ENCODE results near the gene SLX9. TPM values are rescaled to one million over a fixed set of nuclear protein-coding genes. Genes with fewer than 3 reads are reported as not detected.
A peak's percentile ranks its signal among the peaks of the same experiment; 100 is the strongest.

Gene SLX9, protein sequence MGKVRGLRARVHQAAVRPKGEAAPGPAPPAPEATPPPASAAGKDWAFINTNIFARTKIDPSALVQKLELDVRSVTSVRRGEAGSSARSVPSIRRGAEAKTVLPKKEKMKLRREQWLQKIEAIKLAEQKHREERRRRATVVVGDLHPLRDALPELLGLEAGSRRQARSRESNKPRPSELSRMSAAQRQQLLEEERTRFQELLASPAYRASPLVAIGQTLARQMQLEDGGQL
- 14.3 TPM for total RNA-seq

DNA sequence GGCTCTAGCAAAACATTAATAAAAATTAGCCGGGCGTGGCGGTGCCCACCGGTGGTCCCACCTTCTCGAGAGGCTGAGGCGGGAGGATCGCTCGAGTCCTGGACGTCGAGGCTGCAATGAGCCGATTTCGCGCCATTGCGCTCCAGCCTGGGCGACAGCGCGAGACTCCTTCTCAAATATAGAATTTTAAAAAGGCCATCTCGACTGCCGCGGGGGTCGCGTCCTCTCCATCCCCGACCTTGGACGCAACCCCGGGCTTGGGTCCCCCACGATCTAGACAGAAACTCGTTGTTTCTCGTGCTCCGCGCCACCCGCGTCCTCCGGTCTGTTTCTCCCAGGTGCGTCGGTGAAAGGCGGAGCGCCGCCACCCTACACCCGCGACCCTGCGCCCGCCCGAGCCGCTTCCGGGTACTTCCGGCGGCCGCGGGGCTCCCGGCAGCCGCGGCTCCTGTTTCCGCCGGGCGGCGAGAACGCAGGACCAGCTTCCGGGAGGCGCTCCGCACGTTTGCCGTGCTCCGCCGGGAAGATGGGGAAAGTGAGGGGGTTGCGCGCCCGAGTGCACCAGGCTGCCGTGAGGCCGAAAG lies at the start of gene SLX9:
SLX9 (plus strand) TSS at position 498 of the 584 bp plus-strand sequence; CDS start at position 527, 29 bp downstream.
- DNase-seq (ENCODE audit: low read depth in 2 of 3, low spot score in 2 of 3), result peak; percentile 56 to 61 (median 57)

DNA sequence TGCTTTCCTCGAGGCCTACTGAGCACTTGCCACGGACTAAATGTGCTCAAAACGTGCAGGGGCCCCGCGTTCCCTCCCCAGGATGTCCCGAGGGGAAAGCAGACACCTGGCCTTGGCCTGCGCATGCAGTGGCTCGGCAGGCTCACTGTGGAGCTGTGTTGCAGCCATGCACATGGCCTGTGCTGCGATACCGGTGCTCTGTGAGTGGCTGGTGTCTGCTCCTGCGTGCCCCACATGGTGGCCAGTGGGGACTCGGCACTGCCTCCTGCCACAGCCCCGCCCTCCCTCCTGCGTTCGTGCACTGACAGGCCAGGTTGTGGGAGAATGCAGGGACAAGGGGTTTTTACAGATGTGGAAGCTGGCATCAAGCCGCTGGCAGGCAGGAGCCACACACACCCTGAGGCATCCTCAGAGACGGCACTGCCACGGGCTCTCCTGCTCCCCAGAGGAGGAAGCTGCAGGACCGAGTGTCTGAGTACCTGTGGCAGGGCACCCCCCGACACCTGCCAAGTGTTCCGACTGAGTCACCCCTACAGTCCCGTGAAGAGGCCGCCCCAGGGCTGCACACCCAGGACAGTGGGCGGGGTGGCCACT lies 49.4 kb upstream of the SLX9 start:
- no peak for DNase-seq (ENCODE audit: low read depth in 2 of 3, low spot score in 2 of 3)

DNA sequence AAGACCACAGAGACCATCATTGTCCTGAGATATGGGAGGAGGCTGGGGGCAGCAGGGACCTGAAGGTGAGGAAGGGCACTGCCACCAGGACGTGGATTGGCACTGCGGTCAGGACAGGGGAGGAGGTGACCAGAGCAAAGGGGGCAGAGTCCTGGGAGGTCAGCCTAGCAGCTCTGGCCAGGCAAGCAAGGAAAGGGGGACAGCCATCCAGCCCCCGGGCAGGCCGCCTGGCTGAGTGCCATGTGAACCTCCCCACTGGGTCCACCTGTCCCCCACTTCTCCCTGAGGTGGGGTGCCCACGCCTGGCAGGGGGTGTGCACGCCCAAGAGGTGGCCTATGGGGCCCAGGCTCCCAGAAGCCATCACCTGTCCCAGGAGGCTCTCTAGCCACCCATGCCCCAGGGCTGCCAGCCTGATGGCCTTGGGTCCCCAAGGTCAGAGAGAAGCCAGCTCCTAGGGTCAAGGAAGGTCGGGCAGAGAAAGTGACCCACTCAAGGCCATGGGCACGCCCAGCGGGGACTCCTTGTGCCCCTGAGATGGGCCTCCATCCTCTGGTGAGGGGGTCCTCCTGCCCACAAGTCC lies 48.8 kb upstream of the SLX9 start:
- DNase-seq (ENCODE audit: low read depth in 2 of 3, low spot score in 2 of 3), result no peak

DNA sequence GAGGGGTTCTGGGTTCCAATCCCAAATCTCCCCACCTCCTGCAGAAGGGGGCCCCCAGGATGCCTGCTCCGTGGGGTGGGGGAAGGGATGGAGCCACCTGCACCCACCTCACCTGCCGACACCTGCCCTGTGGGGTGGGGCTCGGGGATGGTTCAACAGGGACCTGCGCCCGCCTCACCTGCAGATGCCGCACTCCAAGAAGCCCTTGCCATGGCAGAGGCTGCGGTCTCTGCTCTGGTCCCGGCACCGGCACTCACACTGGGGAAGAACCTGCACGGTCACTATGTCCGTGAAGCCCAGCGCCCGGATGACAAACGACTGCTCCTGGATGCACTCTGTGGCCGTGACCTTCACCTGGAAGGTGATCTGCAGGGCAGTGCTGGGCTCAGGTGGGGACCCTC lies 48.2 kb upstream of the SLX9 start:
- DNase-seq (ENCODE audit: low read depth in 2 of 3, low spot score in 2 of 3), result no peak

DNA sequence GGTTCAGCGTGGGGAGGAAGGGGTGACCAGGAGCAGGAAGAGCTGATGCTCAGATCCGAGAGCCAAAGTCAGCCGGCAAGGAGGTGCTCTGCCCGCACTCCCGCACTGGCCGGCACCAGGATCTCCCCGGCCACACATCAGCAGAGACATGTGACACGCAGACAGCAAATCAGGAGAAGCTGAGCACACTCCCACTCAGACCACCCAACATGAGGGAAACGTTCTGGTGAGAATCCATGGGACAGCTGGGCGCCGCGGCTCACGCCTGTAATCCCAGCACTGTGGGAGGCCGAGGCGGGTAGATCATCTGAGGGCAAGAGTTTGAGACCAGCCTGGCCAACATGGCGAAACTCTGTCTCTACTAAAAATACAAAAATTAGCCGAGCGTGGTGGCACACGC lies 47.7 kb upstream of the SLX9 start:
- DNase-seq (ENCODE audit: low read depth in 2 of 3, low spot score in 2 of 3), result no peak

DNA sequence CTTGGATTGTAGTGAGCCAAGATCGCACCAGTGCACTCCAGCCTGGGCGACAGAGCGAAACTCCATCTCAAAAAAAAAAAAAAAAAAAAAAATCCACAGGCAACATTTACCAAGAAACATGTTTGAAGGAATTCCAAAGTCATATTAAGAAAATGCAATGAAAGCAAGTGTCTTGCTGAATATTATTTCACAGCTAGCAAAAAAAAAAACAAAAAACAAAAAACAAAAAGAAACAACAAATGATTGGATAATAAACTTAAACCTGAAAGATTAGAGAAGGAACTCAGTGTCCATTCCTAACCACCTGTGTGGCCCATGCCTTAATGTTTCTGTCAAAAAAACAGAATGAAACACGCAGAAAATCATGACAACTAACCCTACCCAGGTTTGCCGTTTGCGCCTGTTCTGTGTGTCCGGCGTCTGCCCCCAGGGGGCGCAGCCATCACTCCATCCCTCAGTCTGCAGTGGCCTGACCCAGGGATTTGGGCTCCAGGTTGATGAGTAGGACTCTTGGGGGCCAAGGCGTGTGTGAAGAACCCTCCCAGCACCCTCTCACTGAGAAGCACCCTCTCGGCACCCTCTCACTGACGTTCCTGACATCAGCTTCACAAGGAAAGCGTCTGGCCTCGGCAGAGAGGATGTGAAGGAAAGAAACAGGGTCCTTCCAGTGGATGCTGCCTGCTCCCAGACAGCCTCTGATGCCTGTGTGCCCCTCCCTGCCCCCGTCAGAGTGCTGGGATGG lies 47.1 kb upstream of the SLX9 start:
- peak; percentile 60 to 71 (median 63) for DNase-seq (ENCODE audit: low read depth in 2 of 3, low spot score in 2 of 3)

DNA sequence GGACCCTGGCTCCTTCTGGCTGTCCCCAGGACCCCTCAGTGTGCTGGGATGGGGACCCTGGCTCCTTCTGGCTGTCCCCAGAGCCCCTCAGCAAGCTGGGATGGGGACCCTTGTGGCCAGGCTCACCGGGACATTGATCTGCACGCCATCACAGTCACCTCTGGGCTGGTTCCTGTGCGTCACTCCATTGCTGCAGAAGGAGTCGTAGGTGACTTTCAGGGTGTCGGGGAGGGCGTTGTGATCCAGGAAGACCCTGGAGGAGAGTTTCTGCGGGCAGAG lies 46.6 kb upstream of the SLX9 start:
- no peak for DNase-seq (ENCODE audit: low read depth in 2 of 3, low spot score in 2 of 3)

DNA sequence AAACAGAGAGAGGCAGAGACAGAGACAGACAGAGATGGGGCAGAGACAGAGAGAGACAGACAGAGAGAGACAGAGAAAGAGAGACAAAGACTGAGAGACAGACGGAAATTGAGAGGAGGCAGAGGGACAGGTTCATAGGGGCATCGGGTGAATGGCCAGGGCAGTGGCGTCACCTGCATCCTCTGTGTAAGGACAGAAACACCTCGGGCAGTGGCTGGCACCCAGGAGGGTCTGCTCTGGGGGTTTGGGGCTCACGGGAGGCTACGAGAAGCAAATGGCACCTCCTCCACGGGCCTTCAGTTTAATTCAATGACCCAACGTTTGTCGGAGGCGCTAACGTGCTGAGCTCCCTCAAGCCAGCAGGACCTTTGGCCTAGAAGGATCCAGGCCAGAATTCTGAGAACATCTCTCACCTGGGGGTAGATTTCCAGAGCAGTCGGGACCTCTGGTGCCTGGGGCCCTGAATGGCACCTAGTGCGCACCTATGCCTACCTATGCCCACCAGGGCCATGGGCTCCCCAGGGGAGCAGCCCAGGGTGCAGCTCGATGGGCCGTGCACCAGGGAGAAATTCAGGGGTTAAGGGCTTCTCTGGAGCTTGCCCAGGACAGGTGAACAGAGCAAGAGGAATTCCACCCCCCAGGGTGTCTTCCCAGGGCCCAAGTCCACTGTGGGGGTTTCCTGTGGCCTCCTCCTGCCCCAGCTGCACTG lies 45.7 kb upstream of the SLX9 start:
- no peak for DNase-seq (ENCODE audit: low read depth in 2 of 3, low spot score in 2 of 3)

DNA sequence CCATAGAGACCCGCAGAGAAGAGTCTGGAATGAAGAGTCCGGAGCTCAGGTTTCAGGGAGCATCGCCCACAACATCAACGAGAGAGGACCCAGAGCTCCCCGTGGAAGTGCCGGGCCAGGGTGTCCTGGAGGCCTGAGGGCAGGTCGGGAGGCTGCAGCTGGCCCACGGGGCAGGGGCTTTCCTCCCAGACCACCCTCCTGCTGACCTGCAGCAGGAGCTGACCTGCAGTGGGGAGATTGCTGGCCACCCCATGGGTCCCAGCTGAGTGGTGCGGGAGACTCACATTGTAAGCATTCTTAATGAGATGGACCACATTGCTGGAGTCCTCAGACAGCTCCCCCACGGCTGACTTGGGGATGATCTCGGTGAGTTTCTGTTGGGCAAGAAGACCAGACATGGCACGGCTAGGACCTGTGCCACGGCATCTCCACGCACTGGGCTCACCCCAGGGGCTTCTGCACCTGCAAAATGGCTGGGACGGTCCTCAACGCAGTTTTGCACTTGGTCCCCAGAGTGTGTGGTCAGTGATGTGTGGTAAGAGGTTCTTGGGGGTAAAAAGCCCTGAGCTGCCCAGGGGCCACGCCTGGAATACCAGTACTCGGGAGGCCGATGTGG lies 45.0 kb upstream of the SLX9 start:
- no peak for DNase-seq (ENCODE audit: low read depth in 2 of 3, low spot score in 2 of 3)

DNA sequence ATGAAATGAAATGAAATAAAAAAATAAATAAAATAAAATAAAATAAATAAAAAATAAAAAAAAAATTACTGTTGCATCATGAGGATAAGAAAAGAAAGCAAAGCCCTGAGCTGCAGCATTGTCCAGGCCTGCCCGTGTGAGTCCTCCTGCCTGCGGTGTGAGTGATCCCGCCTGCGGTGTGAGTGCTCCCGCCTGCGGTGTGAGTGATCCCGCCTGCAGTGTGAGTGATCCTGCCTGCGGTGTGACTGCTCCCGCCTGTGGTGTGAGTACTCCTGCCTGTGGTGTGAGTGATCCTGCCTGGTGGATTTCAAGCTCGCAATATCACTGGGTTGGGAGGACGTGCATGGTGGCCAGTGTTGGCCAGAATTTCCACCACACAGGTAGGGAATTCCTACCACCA lies 44.0 kb upstream of the SLX9 start:
- no peak for DNase-seq (ENCODE audit: low read depth in 2 of 3, low spot score in 2 of 3)

DNA sequence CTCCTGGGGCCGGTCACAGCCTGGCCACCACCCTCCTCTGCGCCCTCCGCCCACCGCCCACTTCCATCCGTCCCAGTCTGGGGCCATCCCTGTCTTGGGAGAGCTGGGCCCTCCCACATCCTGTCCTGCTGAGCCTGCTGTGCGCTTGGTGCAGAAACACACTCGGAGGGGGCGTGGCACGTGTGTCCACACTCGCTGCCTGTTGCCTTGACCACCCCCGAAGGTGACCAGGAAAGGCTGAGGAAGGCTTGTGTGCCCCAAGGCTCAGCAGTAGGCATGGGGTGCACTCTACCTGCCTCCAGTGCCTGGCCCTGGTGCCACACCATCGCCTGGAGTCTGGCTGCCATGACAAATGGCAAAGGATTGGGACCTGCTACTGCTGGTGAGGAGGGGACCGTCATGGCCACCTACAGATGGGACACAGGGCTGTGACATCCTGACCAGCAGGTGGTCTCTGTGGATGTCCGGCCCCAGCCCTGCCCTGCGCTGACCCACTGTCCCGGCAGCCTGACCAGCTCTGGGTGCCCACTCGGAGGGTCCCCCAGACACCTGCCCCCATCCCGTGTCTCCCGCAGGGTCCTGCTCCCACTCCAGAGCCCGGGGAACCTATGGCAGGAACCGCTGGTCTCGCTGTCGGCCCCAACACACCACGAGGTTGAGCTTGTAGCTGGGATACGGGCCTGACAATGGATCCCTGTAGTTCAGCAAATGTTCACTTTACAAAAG lies 43.1 kb upstream of the SLX9 start:
- DNase-seq (ENCODE audit: low read depth in 2 of 3, low spot score in 2 of 3), result no peak

DNA sequence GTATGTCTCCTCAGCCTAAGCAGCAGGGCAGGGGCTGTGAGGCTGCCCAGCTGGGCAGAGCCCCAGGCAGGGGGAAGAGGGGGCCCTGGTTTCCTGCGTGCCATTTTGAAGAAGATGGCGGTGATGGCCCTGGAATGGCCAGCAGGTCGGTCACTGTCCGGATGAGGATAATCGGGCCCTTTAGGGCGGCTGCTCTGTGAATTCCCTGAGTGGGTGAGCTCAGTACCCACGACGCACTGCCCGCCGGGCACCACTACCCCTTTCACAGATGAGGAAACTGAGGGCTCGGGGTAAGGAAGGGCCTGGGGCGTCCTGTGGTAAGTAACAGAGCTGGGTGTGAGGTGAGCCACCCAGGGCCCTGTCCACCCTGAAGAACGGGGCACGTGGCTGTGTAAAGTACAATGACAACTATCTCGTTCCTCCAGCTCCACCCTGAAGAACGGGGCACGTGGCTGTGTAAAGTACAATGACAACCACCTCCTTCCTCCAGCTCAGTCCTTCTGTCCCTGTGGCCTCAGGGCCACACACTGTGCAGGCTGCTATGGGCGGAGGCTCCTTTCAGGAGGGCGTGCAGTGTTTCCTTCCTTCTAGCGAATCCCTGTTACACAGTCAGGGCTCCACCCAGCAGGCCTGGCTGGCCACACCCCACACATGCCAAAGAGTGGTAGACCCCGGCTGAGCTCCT lies 42.4 kb upstream of the SLX9 start:
- no peak for DNase-seq (ENCODE audit: low read depth in 2 of 3, low spot score in 2 of 3)

DNA sequence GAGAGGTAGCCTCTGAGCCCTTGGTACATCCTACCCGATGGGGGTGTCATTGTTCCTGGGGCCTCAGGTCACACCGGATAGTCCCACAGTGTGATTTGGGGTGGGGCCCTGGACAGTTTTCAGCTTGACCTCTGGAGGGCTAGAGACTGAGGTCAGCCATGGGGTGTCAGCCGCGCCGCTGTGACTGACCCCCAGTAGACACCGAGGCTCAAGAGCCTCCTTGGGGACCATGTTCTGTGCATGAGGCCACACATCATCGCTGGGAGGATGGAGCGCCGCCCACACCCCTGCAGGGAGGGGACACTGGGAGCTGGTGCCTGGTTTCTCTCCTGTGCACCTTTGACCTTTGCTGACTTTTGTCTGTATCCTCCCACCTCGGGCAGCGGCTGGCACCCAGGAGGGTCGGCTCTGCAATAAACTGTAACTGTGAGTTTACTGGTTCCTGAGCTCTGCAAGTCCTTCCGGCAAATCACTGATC lies 41.8 kb upstream of the SLX9 start:
- no peak for DNase-seq (ENCODE audit: low read depth in 2 of 3, low spot score in 2 of 3)

DNA sequence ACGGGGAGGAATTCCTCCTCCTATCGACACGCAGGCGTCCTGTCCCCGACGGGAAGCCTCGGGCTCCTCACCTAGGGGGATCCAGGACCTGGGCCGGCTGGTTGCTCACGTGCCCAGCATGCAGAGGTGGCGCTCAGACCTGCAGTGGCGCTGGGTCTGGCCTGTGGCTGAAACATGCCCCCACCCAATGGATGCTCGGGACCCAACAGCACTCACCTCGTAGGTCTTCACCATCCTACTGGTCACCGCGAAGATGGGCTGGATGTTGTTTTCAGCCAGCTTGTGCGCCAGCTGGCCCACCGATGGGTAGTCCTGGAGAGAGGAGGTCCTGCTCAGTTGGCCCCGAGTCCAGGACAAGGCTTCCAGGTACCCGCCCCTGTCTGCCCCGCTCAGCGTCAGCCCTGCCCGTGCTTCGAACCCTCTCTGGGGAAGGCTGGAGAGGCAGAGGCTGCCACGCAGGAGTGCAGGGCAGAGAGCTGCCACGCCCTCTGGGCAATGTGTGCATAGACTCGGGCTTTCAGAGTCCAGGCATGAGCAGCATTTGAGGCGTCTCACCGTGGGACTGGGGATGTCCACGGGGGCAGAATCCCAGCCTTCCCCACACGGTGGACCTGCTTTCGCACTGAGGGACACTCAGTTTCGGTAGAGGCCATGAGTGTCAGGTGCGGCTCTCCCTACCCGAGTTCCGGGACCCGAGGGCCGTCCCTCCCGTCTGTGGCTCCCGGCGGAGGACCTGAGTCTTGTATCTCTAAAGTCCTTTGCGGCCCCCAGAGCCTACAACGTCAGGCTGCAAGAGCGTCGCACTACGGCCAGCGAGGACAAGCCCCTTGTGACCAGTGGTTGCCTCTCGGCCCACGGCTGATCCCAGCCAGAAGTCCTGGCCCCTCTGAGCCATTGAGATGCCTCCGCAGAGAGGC lies 40.7 kb upstream of the SLX9 start:
- DNase-seq (ENCODE audit: low read depth in 2 of 3, low spot score in 2 of 3), result no peak

DNA sequence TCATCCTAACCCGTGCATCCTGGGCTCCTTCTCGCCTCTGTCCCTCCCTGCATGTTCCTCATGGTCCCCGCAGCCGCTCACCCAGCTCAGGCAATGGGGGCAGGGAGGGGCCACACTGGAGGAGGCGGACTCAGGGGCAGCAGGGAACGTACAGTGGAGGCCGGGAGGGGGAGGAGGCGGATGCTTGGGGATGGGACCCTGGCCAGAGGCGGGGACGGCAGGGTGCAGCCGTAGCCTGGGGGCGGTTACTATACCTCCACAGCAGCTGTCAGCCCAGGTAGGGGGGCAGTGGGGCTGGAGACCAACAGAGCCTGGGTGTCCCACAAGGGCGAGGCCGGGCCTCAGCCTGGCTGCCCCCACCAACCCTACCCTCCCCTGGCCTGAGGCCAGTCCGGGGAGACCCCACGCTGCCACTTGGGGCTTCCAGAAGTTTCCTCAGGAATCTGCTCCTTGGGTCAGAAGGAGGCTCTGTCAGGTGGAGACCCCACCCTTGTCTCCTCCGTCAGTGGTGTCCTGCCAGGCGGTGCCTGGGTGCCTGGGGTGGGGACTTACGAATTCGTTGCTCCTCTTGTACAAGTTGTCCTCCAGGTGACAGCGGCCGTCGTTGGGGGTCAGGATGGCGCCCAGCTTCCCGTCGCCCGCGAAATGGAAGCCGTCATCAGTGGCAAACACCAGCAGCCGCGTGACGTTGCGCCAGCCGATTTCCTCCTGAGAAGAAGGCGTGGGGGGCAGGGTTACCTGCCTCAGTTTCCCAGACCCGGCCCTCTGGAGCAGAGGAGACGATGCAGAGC lies 39.9 kb upstream of the SLX9 start:
- no peak for DNase-seq (ENCODE audit: low read depth in 2 of 3, low spot score in 2 of 3)

DNA sequence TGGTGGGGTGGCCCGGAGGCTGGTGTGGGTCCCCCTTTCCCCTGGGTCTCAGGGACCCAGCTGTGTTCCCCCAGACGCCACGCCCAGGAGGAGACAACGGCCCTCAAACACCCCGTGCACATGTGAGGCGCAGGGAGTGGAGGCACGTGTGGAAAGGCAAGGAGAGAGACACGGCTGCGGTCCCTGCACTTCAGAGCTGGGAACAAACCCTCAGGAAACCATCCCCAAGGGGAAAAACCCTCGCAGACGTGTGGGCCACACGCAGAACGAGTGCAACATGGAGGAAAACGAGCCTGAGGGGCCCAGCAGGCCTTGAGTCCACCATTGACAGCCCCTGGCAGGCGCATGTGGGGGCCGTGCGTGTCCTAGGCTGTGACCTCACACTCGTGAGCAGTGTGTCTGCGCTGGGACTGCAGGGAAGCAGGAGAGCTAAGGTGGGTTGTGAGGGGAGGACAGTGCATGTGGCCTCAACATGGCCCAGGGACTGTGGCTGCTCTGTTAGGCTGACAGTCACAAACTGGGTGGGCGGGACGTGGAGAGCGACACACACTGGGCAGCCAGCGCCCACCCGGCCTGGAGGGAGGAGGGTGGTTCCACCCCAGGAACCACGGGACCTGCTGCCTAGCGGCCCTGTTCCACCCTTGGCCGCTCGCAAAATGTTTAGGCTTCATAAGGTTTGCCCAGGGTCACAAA lies 39.1 kb upstream of the SLX9 start:
- DNase-seq (ENCODE audit: low read depth in 2 of 3, low spot score in 2 of 3), result no peak

Data from hematopoietic multipotent progenitor cell (in vitro differentiated cells).